Measurements from ENCODE around the gene ACSBG1.

The ACSBG1 gene

DNA sequence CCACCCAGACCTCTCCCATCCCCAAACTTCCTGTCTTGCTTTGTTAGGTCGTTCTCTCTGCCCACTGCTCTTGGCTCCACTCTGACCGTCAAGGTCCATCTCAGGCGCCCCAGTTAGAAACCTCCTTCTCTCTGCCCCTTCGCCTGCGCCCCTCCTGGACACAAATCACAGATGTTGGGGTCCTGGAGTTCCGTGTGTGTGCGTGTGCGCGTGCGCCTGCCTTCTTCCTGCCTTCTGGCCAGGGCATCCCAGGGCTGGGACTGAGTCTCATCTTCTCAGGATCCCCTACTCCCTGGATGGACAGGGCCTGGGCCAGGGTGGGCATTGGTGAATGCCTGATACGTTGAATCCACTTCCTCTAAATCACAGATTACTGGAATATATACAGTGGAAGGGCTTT lies 869 bp downstream of the ACSBG1 start:
- TF ChIP-seq FOXM1 (IDR thresholded peaks at IDR 0.05; ENCODE audit: borderline replicate concordance) (no peak), BHLHE40 (IDR thresholded peaks at IDR 0.05; ENCODE audit: borderline replicate concordance) (no peak), FOXA1 (IDR thresholded peaks at IDR 0.05) (no peak), SP1 (IDR thresholded peaks at IDR 0.05) (no peak), NFRKB (IDR thresholded peaks at IDR 0.05) (no peak), L3MBTL2 (conservative IDR thresholded peaks at IDR 0.05) (no peak), FOXK2 (IDR thresholded peaks at IDR 0.05) (no peak)
- TF ChIP-seq, protein P1, sequence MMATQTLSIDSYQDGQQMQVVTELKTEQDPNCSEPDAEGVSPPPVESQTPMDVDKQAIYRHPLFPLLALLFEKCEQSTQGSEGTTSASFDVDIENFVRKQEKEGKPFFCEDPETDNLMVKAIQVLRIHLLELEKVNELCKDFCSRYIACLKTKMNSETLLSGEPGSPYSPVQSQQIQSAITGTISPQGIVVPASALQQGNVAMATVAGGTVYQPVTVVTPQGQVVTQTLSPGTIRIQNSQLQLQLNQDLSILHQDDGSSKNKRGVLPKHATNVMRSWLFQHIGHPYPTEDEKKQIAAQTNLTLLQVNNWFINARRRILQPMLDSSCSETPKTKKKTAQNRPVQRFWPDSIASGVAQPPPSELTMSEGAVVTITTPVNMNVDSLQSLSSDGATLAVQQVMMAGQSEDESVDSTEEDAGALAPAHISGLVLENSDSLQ (IDR thresholded peaks at IDR 0.05), result no peak
- no peak for DNase-seq (ENCODE audit: extremely low spot score)
- ChIA-PET POLR2A (no interaction called here), CTCF (interaction anchor here (0.6 to 0.9 kb wide), 2 partner anchors 49 to 1716 kb away, joined by 3 to 6 read pairs; no protein-coding TSS in a partner anchor)

DNA sequence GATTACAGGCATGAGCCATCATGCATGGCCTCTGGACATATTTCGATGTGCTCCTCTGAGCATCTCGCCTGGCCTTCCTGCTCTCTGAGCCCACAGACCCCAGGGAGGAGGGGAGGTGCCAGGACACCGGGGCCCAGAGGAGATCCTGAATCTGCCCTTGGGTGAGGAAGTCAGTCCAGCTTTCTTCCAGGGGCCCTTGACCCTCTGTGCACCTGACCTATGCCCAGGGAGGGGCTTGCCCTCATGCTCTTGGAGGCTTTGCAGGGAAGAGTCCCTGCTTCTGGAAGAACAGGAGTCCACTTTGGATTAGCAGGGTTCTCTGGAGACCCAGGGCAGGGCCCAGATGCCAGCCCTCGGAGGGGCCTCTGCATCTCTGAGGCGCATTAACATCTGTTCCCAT lies 1.4 kb downstream of the ACSBG1 start:
- ChIA-PET POLR2A (no interaction called here), CTCF (no interaction called here)
- DNase-seq (ENCODE audit: extremely low spot score), result no peak
- no peak for TF ChIP-seq CTBP1 (IDR thresholded peaks at IDR 0.05; ENCODE audit: borderline replicate concordance)
- no peak for TF ChIP-seq FOXM1 (IDR thresholded peaks at IDR 0.05; ENCODE audit: borderline replicate concordance)
- TF ChIP-seq ELF4 (IDR thresholded peaks at IDR 0.05), result no peak
- no peak for TF ChIP-seq LEF1 (IDR thresholded peaks at IDR 0.05; ENCODE audit: borderline replicate concordance)
- TF ChIP-seq SUZ12 (IDR thresholded peaks at IDR 0.05), result no peak
- no peak for TF ChIP-seq HDGF (IDR thresholded peaks at IDR 0.05; ENCODE audit: borderline replicate concordance)
- no peak for TF ChIP-seq SP1 (IDR thresholded peaks at IDR 0.05)
- no peak for TF ChIP-seq TARDBP (IDR thresholded peaks at IDR 0.05)
- TF ChIP-seq NFRKB (IDR thresholded peaks at IDR 0.05), result no peak
- no peak for TF ChIP-seq BHLHE40 (IDR thresholded peaks at IDR 0.05; ENCODE audit: borderline replicate concordance)
- TF ChIP-seq, protein P1 (IDR thresholded peaks at IDR 0.05), result no peak

DNA sequence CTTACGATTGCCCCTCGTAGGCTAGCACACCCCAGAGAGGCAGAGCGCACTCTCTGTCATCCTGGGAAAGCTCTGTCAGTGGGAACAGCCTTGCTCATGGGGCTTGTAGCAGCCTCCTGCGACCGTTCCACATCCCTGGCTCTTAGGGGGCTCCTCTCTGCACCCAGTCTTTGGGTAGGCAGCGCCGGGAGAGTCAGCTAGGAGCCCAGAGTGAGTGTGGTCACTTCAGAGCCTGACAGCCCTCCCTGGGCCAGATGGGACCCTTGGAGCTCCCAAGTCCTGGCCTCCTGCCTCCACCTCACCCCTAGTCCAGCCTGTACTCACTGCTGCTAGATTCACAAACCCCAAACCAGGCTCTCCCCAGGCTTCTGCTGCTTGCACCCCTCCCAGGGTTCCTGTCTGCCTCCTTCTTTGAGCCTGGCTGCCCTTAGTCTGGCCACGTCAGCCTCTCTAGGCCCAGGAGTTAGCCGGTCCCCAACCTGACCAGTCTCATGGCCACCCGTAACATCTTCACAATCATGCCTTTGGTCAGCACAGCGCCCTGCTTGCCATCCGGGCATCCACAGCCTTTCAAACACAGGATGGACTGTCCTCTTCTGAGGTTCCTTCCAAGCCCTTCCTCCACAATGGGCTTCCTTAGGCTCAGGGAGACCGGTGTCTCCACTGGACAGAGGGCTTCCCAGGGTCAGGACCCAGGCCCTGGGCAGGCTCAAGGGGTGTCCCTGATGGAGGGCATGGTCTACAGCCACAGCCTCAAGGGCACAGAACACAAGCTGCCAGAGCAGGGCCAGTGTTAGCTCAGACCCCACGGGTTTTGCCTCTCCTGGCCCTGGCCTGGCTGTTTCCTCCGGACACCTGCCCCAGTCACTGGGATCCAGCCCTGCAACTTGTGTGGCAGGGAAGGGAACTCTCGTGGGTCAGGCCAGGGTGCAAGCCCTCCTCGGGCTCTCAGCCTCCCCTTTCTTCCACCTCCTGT lies 4.6 kb downstream of the ACSBG1 start:
- no peak for TF ChIP-seq SUZ12 (IDR thresholded peaks at IDR 0.05)
- TF ChIP-seq TARDBP (IDR thresholded peaks at IDR 0.05), result no peak
- no peak for TF ChIP-seq L3MBTL2 (conservative IDR thresholded peaks at IDR 0.05)
- no peak for TF ChIP-seq ELF4 (IDR thresholded peaks at IDR 0.05)
- TF ChIP-seq HDGF (IDR thresholded peaks at IDR 0.05; ENCODE audit: borderline replicate concordance), result no peak
- no peak for TF ChIP-seq FOXK2 (IDR thresholded peaks at IDR 0.05)
- no peak for TF ChIP-seq BHLHE40 (IDR thresholded peaks at IDR 0.05; ENCODE audit: borderline replicate concordance)
- TF ChIP-seq FOXA1 (IDR thresholded peaks at IDR 0.05), result no peak
- no peak for TF ChIP-seq NFRKB (IDR thresholded peaks at IDR 0.05)
- no peak for TF ChIP-seq FOXM1 (IDR thresholded peaks at IDR 0.05; ENCODE audit: borderline replicate concordance)
- no peak for TF ChIP-seq ZNF384 (IDR thresholded peaks at IDR 0.05)
- TF ChIP-seq CTBP1 (IDR thresholded peaks at IDR 0.05; ENCODE audit: borderline replicate concordance), result no peak
- TF ChIP-seq, protein P1 (IDR thresholded peaks at IDR 0.05), result no peak
- TF ChIP-seq SP1 (IDR thresholded peaks at IDR 0.05), result no peak
- DNase-seq (ENCODE audit: extremely low spot score), result no peak
- ChIA-PET POLR2A (no interaction called here), CTCF (interaction anchor here (1.1 to 1.5 kb wide), 2 partner anchors 11 kb away, joined by 3 to 6 read pairs; no protein-coding TSS in a partner anchor)

DNA sequence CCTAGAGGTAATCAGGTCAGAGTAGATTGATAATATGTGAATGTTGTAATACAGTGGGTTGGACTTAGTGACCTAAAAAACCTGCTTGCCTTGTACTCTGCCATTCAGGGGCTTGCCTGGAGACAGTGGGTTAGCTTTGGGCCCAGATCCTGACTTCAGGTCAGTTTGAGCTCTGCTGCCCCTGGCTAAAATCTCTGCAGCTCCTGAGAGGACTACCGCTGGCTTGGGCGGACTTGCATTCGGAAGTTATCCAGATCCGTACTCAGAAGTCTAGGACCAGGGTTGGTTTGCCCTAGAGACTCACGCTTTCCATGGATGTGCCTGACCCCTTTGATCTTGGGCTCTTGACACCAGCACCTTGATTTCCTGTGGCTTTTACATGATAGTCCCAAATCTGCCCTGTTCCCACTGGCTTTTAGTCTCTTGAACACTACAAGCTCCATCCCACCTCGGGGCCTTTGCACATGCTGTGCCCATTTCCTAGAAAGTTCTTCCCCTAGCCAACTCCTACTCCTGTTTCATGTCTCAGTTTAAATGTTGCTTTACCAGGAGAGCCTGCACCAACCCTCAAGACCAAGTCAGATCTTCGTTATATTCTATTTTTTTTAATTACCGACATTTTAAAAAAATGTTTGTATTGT lies 5.9 kb downstream of the ACSBG1 start:
- TF ChIP-seq SUZ12 (IDR thresholded peaks at IDR 0.05) (no peak), ELF4 (IDR thresholded peaks at IDR 0.05) (no peak), NFRKB (IDR thresholded peaks at IDR 0.05) (no peak), FOXA1 (IDR thresholded peaks at IDR 0.05) (no peak), TARDBP (IDR thresholded peaks at IDR 0.05) (no peak), FOXM1 (IDR thresholded peaks at IDR 0.05; ENCODE audit: borderline replicate concordance) (no peak), LEF1 (IDR thresholded peaks at IDR 0.05; ENCODE audit: borderline replicate concordance) (no peak), CTBP1 (IDR thresholded peaks at IDR 0.05; ENCODE audit: borderline replicate concordance) (no peak), ZNF384 (IDR thresholded peaks at IDR 0.05) (no peak), ARNT (IDR thresholded peaks at IDR 0.05) (no peak), SP1 (IDR thresholded peaks at IDR 0.05) (no peak), FOXK2 (IDR thresholded peaks at IDR 0.05) (no peak), BHLHE40 (IDR thresholded peaks at IDR 0.05; ENCODE audit: borderline replicate concordance) (no peak)
- TF ChIP-seq, protein P1 (IDR thresholded peaks at IDR 0.05), result no peak
- CTCF ChIA-PET, result interaction anchor here (0.8 to 1.5 kb wide), 3 partner anchors 12 to 320 kb away, joined by 3 to 6 read pairs (median 3); no protein-coding TSS in a partner anchor
- POLR2A ChIA-PET, result no interaction called here
- no peak for DNase-seq (ENCODE audit: extremely low spot score)

All from HEK293T (cell line).